ENCODE data around the gene MKX. TPM values are rescaled to one million over a fixed set of nuclear protein-coding genes. Genes with fewer than 3 reads are reported as not detected.

The MKX gene
- total RNA-seq, 2 donors from 2014 or later = 0.10 to 2.3 TPM

DNA sequence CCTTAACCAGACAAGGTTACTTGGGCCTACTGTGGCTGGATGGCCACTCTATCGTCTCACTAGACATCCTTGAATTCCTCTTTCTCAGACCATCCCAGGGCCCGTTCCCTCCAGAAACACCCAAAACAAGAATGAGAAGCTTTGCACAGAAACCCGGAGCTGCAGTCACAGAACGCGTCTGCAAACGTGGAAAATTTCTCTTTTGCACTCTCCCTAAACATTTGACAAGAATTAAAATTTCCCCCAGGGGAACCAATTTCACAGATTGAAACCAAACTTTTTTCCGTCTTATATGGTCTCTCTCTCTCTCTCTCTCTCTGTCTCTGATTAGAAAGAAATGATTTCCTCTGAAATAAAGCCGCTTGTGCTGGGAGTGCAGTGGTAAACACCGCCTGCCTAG is 120.7 kb downstream of the MKX start:
- H3K9me3 ChIP-seq = no peaks in the 10 kb centered on the region
- H3K27me3 ChIP-seq = no peaks in the 10 kb centered on the region
- H3K4me1 ChIP-seq = no peaks in the 10 kb centered on the region
- no peak overlapping the region for H3K9ac ChIP-seq (ENCODE audit: low read depth in 2 of 2, low read length in 2 of 2)
- H3K27ac ChIP-seq = no peak overlapping the region
- no peak for DNase-seq
- no peaks in the 10 kb centered on the region for H3K36me3 ChIP-seq
- TF ChIP-seq, protein P1, sequence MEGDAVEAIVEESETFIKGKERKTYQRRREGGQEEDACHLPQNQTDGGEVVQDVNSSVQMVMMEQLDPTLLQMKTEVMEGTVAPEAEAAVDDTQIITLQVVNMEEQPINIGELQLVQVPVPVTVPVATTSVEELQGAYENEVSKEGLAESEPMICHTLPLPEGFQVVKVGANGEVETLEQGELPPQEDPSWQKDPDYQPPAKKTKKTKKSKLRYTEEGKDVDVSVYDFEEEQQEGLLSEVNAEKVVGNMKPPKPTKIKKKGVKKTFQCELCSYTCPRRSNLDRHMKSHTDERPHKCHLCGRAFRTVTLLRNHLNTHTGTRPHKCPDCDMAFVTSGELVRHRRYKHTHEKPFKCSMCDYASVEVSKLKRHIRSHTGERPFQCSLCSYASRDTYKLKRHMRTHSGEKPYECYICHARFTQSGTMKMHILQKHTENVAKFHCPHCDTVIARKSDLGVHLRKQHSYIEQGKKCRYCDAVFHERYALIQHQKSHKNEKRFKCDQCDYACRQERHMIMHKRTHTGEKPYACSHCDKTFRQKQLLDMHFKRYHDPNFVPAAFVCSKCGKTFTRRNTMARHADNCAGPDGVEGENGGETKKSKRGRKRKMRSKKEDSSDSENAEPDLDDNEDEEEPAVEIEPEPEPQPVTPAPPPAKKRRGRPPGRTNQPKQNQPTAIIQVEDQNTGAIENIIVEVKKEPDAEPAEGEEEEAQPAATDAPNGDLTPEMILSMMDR (IDR thresholded peaks at IDR 0.05) = no peak
- intact Hi-C loops (cut with DNase I) = no loop called here
- no peak overlapping the region for H3K4me3 ChIP-seq

Other genes with a start within 250 kb of the MKX start
- gene RAB18, start 241.5 kb downstream of the MKX start, total RNA-seq = 100 to 1,000 TPM in 1 of 2 donors, 10 to 100 TPM in 1; 79.2 to 114 TPM